ENCODE data around the gene ANK3. TPM values are rescaled to one million over a fixed set of nuclear protein-coding genes. Genes with fewer than 3 reads are reported as not detected.

Gene ANK3
- total RNA-seq, 1 experiment from 2014 or later: 15.3 TPM

DNA sequence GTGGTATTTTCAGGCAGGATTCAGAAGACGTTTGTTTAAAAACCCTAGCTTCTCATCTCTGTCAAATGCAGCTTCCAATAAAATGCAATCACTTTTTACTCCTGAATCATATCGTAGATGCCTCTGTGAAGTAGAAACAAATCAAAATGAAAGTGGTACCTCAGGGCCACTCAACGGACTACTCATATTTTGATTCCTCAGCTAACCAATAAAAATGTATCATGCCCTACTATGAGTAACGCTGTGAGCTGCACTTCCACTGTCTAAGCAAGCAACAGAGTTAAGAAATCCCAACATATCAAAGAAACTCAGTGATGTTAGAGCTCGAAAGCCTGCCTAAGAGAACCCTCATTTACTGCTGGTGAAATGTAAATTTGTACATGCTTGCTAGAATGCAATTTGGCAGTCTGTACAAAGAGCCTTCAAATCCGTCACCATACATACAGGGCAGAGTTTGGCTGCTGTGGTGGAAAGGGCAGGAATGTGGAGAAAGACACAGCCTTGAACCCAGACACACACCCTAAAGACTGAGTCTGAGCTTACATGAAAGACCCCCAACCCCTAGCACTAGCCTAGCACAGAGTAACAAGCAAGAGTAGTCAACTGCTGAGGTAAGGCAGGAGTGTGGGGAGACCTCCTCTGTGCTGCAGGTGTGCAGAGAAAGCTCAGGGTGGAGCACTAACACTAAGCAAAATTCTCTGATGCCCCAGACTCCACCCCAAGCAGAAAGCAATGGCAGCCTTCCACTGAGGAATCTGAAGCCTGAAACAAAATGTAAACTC is 151.5 kb downstream of the ANK3 start:
- H2AFZ ChIP-seq (ENCODE audit: low read depth, low read length, poor library complexity, severe bottlenecking): no peak overlapping the region
- intact Hi-C loops (cut with micrococcal nuclease): loop anchor here (1.0 kb wide), 1 partner anchor 196 kb away; no protein-coding TSS in a partner anchor
- no peaks in the 10 kb centered on the region; the same call in 1 of the 2 replicates for H4K20me1 ChIP-seq (ENCODE audit: insufficient read depth)
- H3K27ac ChIP-seq (ENCODE audit: low read depth, low read length): no peak overlapping the region
- H3K9me3 ChIP-seq (ENCODE audit: control insufficient read depth in 1 of 2, insufficient read depth in 1 of 2, low read depth in 1 of 2, low read length in 2 of 2): no peaks in the 10 kb centered on the region
- no peaks in the 10 kb centered on the region for H3K27me3 ChIP-seq (ENCODE audit: insufficient read depth, low read length)
- DNase-seq (ENCODE audit: low read depth, low spot score): peak; percentile 2
- no peak overlapping the region for H3K4me2 ChIP-seq (ENCODE audit: low read length)
- no peak overlapping the region for H3K4me3 ChIP-seq (replicated peaks in 1 of 2; ENCODE audit: low read depth in 1 of 2, low read length in 2 of 2)
- TF ChIP-seq, protein P1, sequence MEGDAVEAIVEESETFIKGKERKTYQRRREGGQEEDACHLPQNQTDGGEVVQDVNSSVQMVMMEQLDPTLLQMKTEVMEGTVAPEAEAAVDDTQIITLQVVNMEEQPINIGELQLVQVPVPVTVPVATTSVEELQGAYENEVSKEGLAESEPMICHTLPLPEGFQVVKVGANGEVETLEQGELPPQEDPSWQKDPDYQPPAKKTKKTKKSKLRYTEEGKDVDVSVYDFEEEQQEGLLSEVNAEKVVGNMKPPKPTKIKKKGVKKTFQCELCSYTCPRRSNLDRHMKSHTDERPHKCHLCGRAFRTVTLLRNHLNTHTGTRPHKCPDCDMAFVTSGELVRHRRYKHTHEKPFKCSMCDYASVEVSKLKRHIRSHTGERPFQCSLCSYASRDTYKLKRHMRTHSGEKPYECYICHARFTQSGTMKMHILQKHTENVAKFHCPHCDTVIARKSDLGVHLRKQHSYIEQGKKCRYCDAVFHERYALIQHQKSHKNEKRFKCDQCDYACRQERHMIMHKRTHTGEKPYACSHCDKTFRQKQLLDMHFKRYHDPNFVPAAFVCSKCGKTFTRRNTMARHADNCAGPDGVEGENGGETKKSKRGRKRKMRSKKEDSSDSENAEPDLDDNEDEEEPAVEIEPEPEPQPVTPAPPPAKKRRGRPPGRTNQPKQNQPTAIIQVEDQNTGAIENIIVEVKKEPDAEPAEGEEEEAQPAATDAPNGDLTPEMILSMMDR (IDR thresholded peaks at IDR 0.05 in 2 of 3, conservative IDR thresholded peaks at IDR 0.05 in 1 of 3; ENCODE audit: borderline replicate concordance in 1 of 3, insufficient read depth in 1 of 3, low read depth in 2 of 3, low read length in 2 of 3): peak; percentile 21 to 42 (median 37); a peak in 4 of 6 replicates
- TF ChIP-seq RAD21 (IDR thresholded peaks at IDR 0.05; ENCODE audit: low read depth) (peak; percentile 64), SIN3A (IDR thresholded peaks at IDR 0.05; ENCODE audit: low read depth) (no peak)
- no TSS peak for BruUV-seq (replicated peaks)
- H3K4me1 ChIP-seq (ENCODE audit: control insufficient read depth in 1 of 2, insufficient read depth in 2 of 2, low read length in 2 of 2): no peaks in the 10 kb centered on the region
- ChIA-PET CTCF (interaction anchor here (1.1 to 1.8 kb wide), 3 partner anchors 196 to 203 kb away, joined by 3 to 6 read pairs (median 5); no protein-coding TSS in a partner anchor), POLR2A (no interaction called here), RAD21 (ENCODE audit: low non-redundant PET in 1 of 2, low total read pairs in 2 of 2, uncharacterized antibody in 2 of 2, unreplicated experiment in 2 of 2) (no interaction called here)
- ATAC-seq: peak; percentile 84
- H3K9ac ChIP-seq (ENCODE audit: low read length): no peak overlapping the region
- no peaks in the 10 kb centered on the region for H3K79me2 ChIP-seq (ENCODE audit: insufficient read depth, low read length)
- H3K36me3 ChIP-seq (ENCODE audit: control insufficient read depth in 1 of 2, insufficient read depth in 2 of 2, low read length in 2 of 2): no peaks in the 10 kb centered on the region
- H3K9me2 ChIP-seq (ENCODE audit: insufficient read depth): no peaks in the 10 kb centered on the region

DNA sequence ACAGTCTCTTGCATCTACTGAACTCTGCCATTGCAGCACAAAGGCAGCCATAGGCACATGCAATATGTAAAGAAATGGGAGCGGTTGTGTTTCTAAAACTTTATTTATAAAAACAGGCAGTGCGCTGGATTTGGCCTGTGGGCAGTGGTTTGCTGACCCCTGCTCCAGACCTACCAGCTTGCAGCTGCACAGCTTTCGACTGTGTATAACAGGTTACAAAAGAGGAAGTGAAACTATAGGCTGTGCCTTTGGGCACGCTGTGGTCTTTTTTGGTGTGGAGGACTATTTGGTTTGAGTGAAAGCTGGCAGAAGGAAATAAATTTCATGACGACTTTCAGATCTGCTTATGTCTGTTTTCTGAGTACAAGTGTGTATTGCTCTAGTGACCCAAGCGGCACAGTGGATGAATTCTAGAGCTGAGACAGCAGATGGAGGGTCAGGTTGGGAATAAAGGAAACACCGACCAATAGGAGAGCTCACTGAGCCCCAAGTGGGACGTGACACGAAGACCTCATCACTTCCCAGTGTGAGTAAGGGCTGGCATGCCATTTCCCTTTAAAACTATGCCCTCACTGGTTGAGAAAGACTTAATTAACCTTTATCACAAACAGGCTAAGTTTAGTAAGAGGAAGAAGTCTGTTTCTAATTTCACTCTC is 152.7 kb downstream of the ANK3 start:
- H3K36me3 ChIP-seq (ENCODE audit: control insufficient read depth in 1 of 2, insufficient read depth in 2 of 2, low read length in 2 of 2): no peaks in the 10 kb centered on the region
- H3K4me1 ChIP-seq (ENCODE audit: control insufficient read depth in 1 of 2, insufficient read depth in 2 of 2, low read length in 2 of 2): no peaks in the 10 kb centered on the region
- H3K4me2 ChIP-seq (ENCODE audit: low read length): no peak overlapping the region
- TF ChIP-seq, protein P1 (IDR thresholded peaks at IDR 0.05 in 2 of 3, conservative IDR thresholded peaks at IDR 0.05 in 1 of 3; ENCODE audit: borderline replicate concordance in 1 of 3, insufficient read depth in 1 of 3, low read depth in 2 of 3, low read length in 2 of 3): no peak
- TF ChIP-seq EZH2phosphoT487 (IDR thresholded peaks at IDR 0.05; ENCODE audit: borderline replicate concordance) (no peak), POLR2AphosphoS5 (IDR thresholded peaks at IDR 0.05; ENCODE audit: low read depth, low read length) (no peak), EZH2 (IDR thresholded peaks at IDR 0.05) (no peak), ZFX (IDR thresholded peaks at IDR 0.05) (no peak), POLR2A (IDR thresholded peaks at IDR 0.05; ENCODE audit: borderline replicate concordance, extremely low read depth, insufficient read depth, insufficient read length) (no peak)
- H3K9me3 ChIP-seq (ENCODE audit: control insufficient read depth in 1 of 2, insufficient read depth in 1 of 2, low read depth in 1 of 2, low read length in 2 of 2): no peaks in the 10 kb centered on the region
- H3K9me2 ChIP-seq (ENCODE audit: insufficient read depth): no peaks in the 10 kb centered on the region
- no peak overlapping the region for H2AFZ ChIP-seq (ENCODE audit: low read depth, low read length, poor library complexity, severe bottlenecking)
- CTCF ChIA-PET: no interaction called here
- intact Hi-C loops (cut with micrococcal nuclease): no loop called here
- H3K27me3 ChIP-seq (ENCODE audit: insufficient read depth, low read length): no peaks in the 10 kb centered on the region
- RAD21 ChIA-PET (ENCODE audit: low non-redundant PET in 1 of 2, low total read pairs in 2 of 2, uncharacterized antibody in 2 of 2, unreplicated experiment in 2 of 2): no interaction called here
- H3K79me2 ChIP-seq (ENCODE audit: insufficient read depth, low read length): no peaks in the 10 kb centered on the region
- no peak for ATAC-seq
- no peak for DNase-seq (ENCODE audit: low read depth, low spot score)
- POLR2A ChIA-PET: no interaction called here
- H3K27ac ChIP-seq (ENCODE audit: low read depth, low read length): no peak overlapping the region
- H3K9ac ChIP-seq (ENCODE audit: low read length): no peak overlapping the region
- no peak overlapping the region for H3K4me3 ChIP-seq (replicated peaks in 1 of 2; ENCODE audit: low read depth in 1 of 2, low read length in 2 of 2)
- no TSS peak for BruUV-seq (replicated peaks)
- no peaks in the 10 kb centered on the region; the same call in 1 of the 2 replicates for H4K20me1 ChIP-seq (ENCODE audit: insufficient read depth)
